HG02973 (cell line): Measurements from ENCODE around the gene CD3E.

ENCODE experiments used
- ATAC-seq: cut with Tn5 transposase; IDR thresholded peaks from one replicate; pipeline ENCODE4 v1.9.1; 2021; ENCODE audit warnings: moderate library complexity; ENCODE audit not compliant: unreplicated experiment

The CD3E gene

DNA sequence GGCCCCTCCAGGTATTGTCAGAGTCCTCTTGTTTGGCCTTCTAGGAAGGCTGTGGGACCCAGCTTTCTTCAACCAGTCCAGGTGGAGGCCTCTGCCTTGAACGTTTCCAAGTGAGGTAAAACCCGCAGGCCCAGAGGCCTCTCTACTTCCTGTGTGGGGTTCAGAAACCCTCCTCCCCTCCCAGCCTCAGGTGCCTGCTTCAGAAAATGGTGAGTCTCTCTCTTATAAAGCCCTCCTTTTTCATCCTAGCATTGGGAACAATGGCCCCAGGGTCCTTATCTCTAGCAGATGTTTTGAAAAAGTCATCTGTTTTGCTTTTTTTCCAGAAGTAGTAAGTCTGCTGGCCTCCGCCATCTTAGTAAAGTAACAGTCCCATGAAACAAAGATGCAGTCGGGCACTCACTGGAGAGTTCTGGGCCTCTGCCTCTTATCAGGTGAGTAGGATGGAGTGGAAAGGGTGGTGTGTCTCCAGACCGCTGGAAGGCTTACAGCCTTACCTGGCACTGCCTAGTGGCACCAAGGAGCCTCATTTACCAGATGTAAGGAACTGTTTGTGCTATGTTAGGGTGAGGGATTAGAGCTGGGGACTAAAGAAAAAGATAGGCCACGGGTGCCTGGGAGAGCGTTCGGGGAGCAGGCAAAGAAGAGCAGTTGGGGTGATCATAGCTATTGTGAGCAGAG lies at the start of gene CD3E:
Gene CD3E, plus strand, starts transcription at position 163 of the 681 bp plus-strand sequence. Its CDS starts 223 bp downstream, at position 386.
- no peak for ATAC-seq

DNA sequence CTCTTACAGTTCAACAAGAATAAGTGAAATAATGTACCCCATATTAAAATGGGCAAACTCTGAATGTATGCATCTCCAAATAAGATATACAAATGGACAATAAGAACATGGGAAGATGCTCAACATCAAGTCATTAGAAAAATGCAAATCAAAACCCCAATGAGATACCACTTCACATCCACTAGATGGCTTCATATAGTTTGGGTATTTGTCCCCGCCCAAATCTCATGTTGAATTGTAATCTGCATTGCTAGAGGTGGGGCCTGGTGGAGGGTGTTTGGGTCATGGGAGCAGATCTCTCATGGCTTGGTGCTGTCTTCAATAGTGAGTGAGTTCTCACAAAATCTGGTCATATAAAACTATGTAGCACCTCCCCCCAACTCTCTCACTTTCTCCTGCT lies 46.1 kb upstream of the CD3E start:
- ATAC-seq: no peak

DNA sequence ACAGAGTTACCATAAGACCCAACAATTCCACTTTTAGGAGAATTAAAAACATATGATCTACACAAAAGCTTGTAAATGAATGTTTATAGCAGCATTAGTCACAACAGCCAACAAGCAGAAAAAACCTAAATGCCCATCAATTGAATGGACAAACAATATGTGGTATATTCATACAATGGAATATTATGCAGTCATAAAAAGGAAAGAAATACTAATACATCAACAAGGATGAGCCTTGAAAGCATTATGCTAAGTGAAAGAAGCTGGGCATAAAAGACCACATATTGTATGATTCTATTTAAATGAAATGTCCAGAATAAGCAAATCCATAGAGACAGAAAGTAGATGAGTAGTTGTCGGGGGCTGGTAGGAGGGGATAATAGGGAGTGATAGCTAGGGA lies 45.4 kb upstream of the CD3E start:
- ATAC-seq: no peak

- no peak for ATAC-seq
Observed at GRCh38 chr11:118260353-118260752, 44.2 kb upstream of the CD3E start.

- no peak for ATAC-seq
Observed at GRCh38 chr11:118263112-118263511, 41.4 kb upstream of the CD3E start.

- ATAC-seq: no peak
Observed at GRCh38 chr11:118263695-118264568, 40.6 kb upstream of the CD3E start, which contains the start of gene MPZL2. TSS of gene MPZL2 (minus strand) at chr11:118264297. CDS start at chr11:118264153, 144 bp downstream.

DNA sequence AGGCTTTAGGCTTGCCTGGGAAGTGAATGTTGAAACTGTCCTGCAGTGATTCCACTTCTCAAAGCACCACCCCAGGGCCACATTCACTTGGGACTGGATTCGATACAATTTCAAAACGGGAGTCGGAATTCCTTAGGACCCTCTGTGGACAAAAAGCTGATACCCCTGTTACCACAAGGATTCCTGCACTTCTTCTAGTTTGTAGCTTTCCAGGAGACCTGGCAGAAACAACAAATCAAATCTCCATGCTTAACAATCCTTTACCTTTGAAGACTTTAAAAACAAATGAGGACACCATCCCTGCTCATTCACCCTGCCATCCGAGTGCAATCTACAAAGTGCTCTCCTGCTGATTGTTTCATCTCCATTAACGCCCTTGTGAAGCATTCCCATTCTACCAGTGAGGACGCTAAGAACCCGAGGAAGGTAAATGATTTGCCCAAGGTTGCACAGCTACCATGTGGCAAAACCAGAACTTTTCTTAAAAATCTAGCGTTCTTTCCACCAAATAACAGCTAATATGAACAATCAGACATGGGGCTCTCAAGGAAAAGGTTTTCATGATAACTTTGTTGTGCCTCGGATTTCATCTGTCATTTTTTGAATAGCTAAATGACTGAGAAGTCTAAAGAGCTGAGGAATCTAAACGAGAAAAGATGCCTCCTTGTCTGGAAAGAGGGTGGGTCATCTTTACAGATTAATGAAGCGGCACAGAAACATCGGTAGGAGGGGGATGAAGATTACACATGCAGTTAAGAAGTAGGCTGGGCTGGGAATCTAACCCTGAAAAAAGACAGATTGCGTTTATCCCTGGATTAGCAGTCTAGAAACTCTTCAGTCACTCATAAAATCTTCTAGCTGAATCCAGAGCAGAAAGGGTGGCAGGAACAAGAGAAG lies 39.7 kb upstream of the CD3E start:
- ATAC-seq: no peak

DNA sequence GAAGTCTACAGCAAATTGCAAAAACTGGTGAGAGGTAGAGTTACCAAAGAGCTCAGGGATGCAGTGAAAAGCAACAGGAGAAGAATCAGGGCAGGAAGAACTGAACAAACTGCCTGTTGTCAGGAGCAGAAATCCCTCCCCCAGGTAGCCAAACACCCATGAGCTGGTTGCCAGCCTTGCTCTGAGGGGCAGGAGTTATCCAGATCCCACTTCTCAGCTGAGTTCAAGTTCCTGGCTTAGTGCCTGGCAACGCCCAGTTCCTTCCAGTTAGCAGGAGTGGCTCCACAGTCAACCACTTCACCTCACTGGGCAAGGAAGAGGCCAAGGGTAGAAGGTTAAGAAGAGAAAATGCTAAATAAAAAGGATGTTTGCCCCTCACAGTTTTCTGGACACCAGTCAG lies 38.6 kb upstream of the CD3E start:
- ATAC-seq: no peak

DNA sequence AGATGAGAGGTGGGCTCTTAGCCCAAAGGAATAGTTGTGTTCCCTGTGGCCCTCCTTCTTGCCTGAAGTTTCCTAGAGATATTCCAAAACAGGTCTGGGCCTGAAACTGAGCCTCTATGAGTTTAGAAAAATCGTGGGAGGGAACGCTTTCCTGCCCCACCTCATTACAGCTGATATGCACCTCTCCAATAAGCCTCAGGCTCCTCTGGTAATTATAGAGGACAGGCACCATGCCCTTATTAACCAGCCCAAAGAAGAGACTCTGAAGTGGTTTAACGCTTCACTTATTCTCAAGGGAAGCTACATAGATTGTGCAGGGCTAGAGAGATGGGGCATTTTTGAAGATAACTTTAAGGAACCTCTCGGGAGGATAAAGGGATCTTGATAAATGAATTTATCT lies 37.0 kb upstream of the CD3E start:
- ATAC-seq: no peak

- ATAC-seq: no peak
Observed at GRCh38 chr11:118272001-118272400, 32.5 kb upstream of the CD3E start.

DNA sequence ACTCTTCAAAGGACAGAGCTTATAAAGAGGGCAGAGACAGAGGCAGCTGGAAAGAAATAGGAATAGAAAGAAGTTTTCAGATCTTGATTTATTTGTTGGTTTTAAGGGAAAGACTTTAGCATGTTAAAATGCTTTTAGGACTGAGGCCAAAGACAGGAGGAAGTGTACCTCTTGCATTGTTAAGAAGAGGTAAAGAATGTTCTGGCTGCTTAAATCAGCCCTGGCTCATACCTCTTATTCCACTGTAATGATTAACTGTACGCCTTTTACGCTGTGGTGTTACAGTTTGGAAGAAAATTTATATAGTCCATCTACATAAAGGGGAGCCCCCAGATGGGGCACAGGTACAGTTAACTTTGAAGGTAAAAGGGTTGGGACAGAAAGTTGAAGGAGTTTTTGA lies 30.3 kb upstream of the CD3E start:
- ATAC-seq: no peak

DNA sequence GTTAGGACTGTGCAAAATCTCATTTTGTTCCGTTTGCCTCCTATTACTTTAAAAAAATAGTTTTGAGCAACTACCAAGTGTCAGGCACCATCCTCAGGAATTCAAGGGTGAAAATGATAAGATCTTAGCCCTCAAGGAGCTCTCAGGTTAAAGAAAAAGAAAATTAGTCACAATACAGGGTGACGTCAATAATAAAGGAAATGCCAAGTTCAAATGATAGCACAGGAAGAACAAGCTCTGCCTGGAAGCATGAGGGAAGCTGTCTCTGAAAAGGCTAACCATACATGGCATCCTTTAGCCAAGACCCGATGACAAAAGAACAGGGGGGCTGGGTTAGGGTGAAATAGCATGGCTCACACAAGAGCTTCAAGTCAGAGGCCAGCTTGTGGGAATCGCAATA lies 29.4 kb upstream of the CD3E start:
- no peak for ATAC-seq

- no peak for ATAC-seq
Observed at GRCh38 chr11:118276422-118276821, 28.1 kb upstream of the CD3E start.

- no peak for ATAC-seq
Observed at GRCh38 chr11:118277312-118277711, 27.2 kb upstream of the CD3E start.

- no peak for ATAC-seq
Observed at GRCh38 chr11:118281284-118281683, 23.2 kb upstream of the CD3E start.

DNA sequence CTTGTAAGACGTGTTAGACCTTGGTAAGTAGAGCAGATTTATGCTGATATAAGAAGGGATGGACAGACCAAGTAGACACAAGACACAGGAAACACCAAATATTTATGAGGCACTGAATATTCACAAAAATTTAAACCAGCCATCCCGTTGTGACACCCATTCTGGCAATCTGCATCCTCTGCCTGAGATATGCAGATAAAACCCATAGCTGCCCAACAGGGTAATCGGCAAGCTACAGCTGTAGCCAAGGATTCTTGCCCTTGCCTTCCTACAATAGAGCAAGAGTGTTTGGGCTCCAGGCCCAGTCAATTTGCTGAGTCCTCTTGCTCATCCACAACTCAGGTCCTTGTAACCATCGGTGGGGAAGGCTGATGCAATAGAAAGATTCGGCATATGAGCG lies 21.9 kb upstream of the CD3E start:
- ATAC-seq: no peak

- no peak for ATAC-seq
Observed at GRCh38 chr11:118283037-118283636, 21.4 kb upstream of the CD3E start.

- ATAC-seq: no peak
Observed at GRCh38 chr11:118283756-118284350, 20.7 kb upstream of the CD3E start.

DNA sequence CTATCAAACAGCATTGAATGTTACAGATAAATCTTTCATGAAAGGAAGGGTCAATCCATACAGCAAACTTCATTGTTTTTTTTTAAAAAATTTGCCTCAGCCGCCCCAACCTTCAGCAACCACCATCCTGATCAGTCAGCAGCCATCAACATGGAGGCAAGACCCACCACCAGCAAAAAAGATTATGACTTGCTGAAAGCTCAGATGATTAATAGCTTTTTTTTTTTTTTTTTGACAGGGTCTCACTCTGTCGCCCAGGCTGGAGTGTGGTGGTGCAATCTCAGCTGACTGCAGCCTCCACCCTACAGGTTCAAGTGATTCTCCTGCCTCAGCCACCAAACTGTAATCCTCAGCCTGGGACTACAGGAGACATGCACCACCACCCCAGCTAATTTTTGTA lies 18.0 kb upstream of the CD3E start:
- ATAC-seq: no peak

DNA sequence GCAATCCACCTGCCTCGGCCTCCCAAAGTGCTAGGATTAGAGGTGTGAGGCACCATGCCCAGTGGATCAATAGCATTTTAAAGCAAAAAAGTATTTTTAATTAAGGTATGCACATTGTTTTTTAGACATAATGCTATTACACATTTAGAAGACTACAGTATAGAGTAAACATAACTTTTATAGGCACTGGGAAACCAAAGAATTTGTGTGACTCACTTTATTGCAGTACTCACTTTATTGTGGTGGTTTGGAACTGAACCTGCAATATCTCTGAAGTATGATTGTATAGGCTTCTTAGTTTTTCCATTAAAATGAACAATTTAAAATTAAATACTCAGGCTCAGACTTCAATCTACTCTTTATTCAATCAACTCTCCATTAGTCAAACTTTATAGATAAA lies 17.5 kb upstream of the CD3E start:
- no peak for ATAC-seq
